ENCODE measurements around the gene MPV17L2.
A peak's percentile ranks its signal among the peaks of the same experiment; 100 is the strongest.

Gene MPV17L2

GRCh38 chr19:18194554-18195238 lies 1.7 kb downstream of the MPV17L2 start:
- no peaks in the 10 kb centered on the region for H3K27me3 ChIP-seq (ENCODE audit: insufficient read depth, low read length, poor library complexity, severe bottlenecking)
- peak overlapping the region; percentile 90 for H3K4me3 ChIP-seq (ENCODE audit: low read length, poor library complexity, severe bottlenecking)
- no peak overlapping the region for H2AFZ ChIP-seq (ENCODE audit: low read length)
- 0 out of 2 replicates have a peak, but pooled peaks cover 7% of the 10 kb centered on the region for H3F3A ChIP-seq (ENCODE audit: low read depth)
- H3K9me2 ChIP-seq (replicated peaks; ENCODE audit: low read depth, low read length) = no peaks in the 10 kb centered on the region
- peaks cover 2% of the 10 kb centered on the region; the same call in 1 of the 2 replicates for H3K36me3 ChIP-seq (ENCODE audit: insufficient read depth, low read length)
- TF ChIP-seq CTCF (conservative IDR thresholded peaks at IDR 0.05; ENCODE audit: low read length) (no peak), EZH2phosphoT487 (IDR thresholded peaks at IDR 0.05; ENCODE audit: borderline replicate concordance) (no peak)
- no peak overlapping the region for H3K9ac ChIP-seq (ENCODE audit: low read depth, low read length, poor library complexity, severe bottlenecking)
- peaks cover 12% of the 10 kb centered on the region for H3K79me2 ChIP-seq (ENCODE audit: insufficient read depth, low read length)
- peaks cover 7% of the 10 kb centered on the region for H4K20me1 ChIP-seq (ENCODE audit: insufficient read depth, low read length, poor library complexity, severe bottlenecking)
- H3K4me2 ChIP-seq (ENCODE audit: low read depth, low read length, poor library complexity, severe bottlenecking) = peak overlapping the region; percentile 88
- H3K9me3 ChIP-seq (ENCODE audit: insufficient read depth, low read depth, low read length) = no peaks in the 10 kb centered on the region
- peaks cover 17% of the 10 kb centered on the region for H3K4me1 ChIP-seq (ENCODE audit: insufficient read depth, low read length, poor library complexity, severe bottlenecking)

- Histone ChIP-seq H3K9ac (ENCODE audit: low read depth, low read length, poor library complexity, severe bottlenecking) (no peak overlapping the region), H3K36me3 (ENCODE audit: insufficient read depth, low read length) (peaks cover 2% of the 10 kb centered on the region; the same call in 1 of the 2 replicates), H3K9me2 (replicated peaks; ENCODE audit: low read depth, low read length) (no peaks in the 10 kb centered on the region), H4K20me1 (ENCODE audit: insufficient read depth, low read length, poor library complexity, severe bottlenecking) (peaks cover 7% of the 10 kb centered on the region), H3K79me2 (ENCODE audit: insufficient read depth, low read length) (peaks cover 12% of the 10 kb centered on the region), H3K27me3 (ENCODE audit: insufficient read depth, low read length, poor library complexity, severe bottlenecking) (no peaks in the 10 kb centered on the region), H3K4me1 (ENCODE audit: insufficient read depth, low read length, poor library complexity, severe bottlenecking) (peaks cover 17% of the 10 kb centered on the region), H3K9me3 (ENCODE audit: insufficient read depth, low read depth, low read length) (no peaks in the 10 kb centered on the region), H3F3A (ENCODE audit: low read depth) (0 out of 2 replicates have a peak, but pooled peaks cover 7% of the 10 kb centered on the region), H2AFZ (ENCODE audit: low read length) (no peak overlapping the region), H3K4me3 (ENCODE audit: low read length, poor library complexity, severe bottlenecking) (no peak overlapping the region), H3K4me2 (ENCODE audit: low read depth, low read length, poor library complexity, severe bottlenecking) (no peak overlapping the region)
- no peak for TF ChIP-seq EZH2phosphoT487 (IDR thresholded peaks at IDR 0.05; ENCODE audit: borderline replicate concordance)
- TF ChIP-seq CTCF (conservative IDR thresholded peaks at IDR 0.05; ENCODE audit: low read length) = no peak
Measured at GRCh38 chr19:18196511-18196845, 3.5 kb downstream of the MPV17L2 start.

- Histone ChIP-seq H3K4me2 (ENCODE audit: low read depth, low read length, poor library complexity, severe bottlenecking) (no peak overlapping the region), H2AFZ (ENCODE audit: low read length) (no peak overlapping the region), H3K79me2 (ENCODE audit: insufficient read depth, low read length) (peaks cover 12% of the 10 kb centered on the region), H3K9me2 (replicated peaks; ENCODE audit: low read depth, low read length) (no peaks in the 10 kb centered on the region), H3K36me3 (ENCODE audit: insufficient read depth, low read length) (peaks cover 2% of the 10 kb centered on the region; the same call in 1 of the 2 replicates), H3K9me3 (ENCODE audit: insufficient read depth, low read depth, low read length) (no peaks in the 10 kb centered on the region), H3K9ac (ENCODE audit: low read depth, low read length, poor library complexity, severe bottlenecking) (no peak overlapping the region), H3F3A (ENCODE audit: low read depth) (0 out of 2 replicates have a peak, but pooled peaks cover under 1% of the 10 kb centered on the region), H3K27me3 (ENCODE audit: insufficient read depth, low read length, poor library complexity, severe bottlenecking) (no peaks in the 10 kb centered on the region), H3K4me3 (ENCODE audit: low read length, poor library complexity, severe bottlenecking) (no peak overlapping the region), H3K4me1 (ENCODE audit: insufficient read depth, low read length, poor library complexity, severe bottlenecking) (peaks cover 9% of the 10 kb centered on the region), H4K20me1 (ENCODE audit: insufficient read depth, low read length, poor library complexity, severe bottlenecking) (peaks cover 7% of the 10 kb centered on the region)
- TF ChIP-seq EZH2phosphoT487 (IDR thresholded peaks at IDR 0.05; ENCODE audit: borderline replicate concordance) (no peak), CTCF (conservative IDR thresholded peaks at IDR 0.05; ENCODE audit: low read length) (no peak)
Measured at GRCh38 chr19:18197306-18197705, 4.3 kb downstream of the MPV17L2 start.

All from Loucy (cell line).